SK-N-SH treated with all-trans-retinoic acid at 6 μM for 48 hours (cell line): ENCODE measurements around the gene GAS2L3.
A peak's percentile ranks its signal among the peaks of the same experiment; 100 is the strongest.

ENCODE experiments used
- ATAC-seq: fragments of 200-7000 bp; cut with Tn5 transposase; 3 replicates; pipeline ENCODE4 v1.9.1; 2020; ENCODE audit warnings: mild to moderate bottlenecking, moderate library complexity
- ARNTL ChIP-seq: fragments of 450-650 bp; formaldehyde crosslinking; IDR thresholded peaks from 2 replicates; pipeline ENCODE4 v1.5.0; 2020; ENCODE audit warnings: low read depth, mild to moderate bottlenecking, moderate library complexity, borderline replicate concordance
- BACH2 ChIP-seq: fragments of 250-450 bp; sonication (Bioruptor Pico); IDR thresholded peaks from 2 replicates; pipeline ENCODE4 v1.9.0; 2021; ENCODE audit warnings: mild to moderate bottlenecking, borderline replicate concordance
- CSDC2 ChIP-seq: fragments of 250-450 bp; sonication (Bioruptor Pico); IDR thresholded peaks from 2 replicates; pipeline ENCODE4 v1.5.0; 2020; ENCODE audit warnings: mild to moderate bottlenecking, moderate library complexity
- ESRRG ChIP-seq: fragments of 250-450 bp; sonication (Bioruptor Pico); IDR thresholded peaks from 2 replicates; pipeline ENCODE4 v1.6.1; 2021; ENCODE audit warnings: mild to moderate bottlenecking
- ISL1 ChIP-seq: fragments of 250-450 bp; sonication (Bioruptor Pico); IDR thresholded peaks from 2 replicates; pipeline ENCODE4 v2.1.2; 2022; ENCODE audit warnings: mild to moderate bottlenecking, moderate library complexity
- OSR1 ChIP-seq: fragments of 250-450 bp; sonication (Bioruptor Pico); IDR thresholded peaks from 2 replicates; pipeline ENCODE4 v1.8.0; 2022; ENCODE audit warnings: moderate library complexity, mild to moderate bottlenecking, inconsistent platforms
- PPARA ChIP-seq: fragments of 250-450 bp; sonication (Bioruptor Pico); IDR thresholded peaks from 2 replicates; pipeline ENCODE4 v1.5.0; 2020; ENCODE audit warnings: mild to moderate bottlenecking, borderline replicate concordance
- RARB ChIP-seq: fragments of 250-450 bp; sonication (Bioruptor Pico); IDR thresholded peaks from 2 replicates; pipeline ENCODE4 v1.8.0; 2021; ENCODE audit warnings: mild to moderate bottlenecking, moderate library complexity
- SNAI2 ChIP-seq: fragments of 250-450 bp; sonication (Bioruptor Pico); IDR thresholded peaks from 2 replicates; pipeline ENCODE4 v1.5.0; 2020; ENCODE audit warnings: mild to moderate bottlenecking, moderate library complexity
- TCF4 ChIP-seq: fragments of 250-450 bp; sonication (Bioruptor Pico); IDR thresholded peaks from 2 replicates; pipeline ENCODE4 v1.8.0; 2021; ENCODE audit warnings: mild to moderate bottlenecking, moderate library complexity, borderline replicate concordance
- TOX ChIP-seq: fragments of 250-450 bp; sonication (Bioruptor Pico); IDR thresholded peaks from 2 replicates; pipeline ENCODE4 v1.8.0; 2021; ENCODE audit warnings: mild to moderate bottlenecking, moderate library complexity, borderline replicate concordance
- ZC3H10 ChIP-seq: fragments of 250-450 bp; sonication (Bioruptor Pico); IDR thresholded peaks from 2 replicates; pipeline ENCODE4 v1.5.1; 2021; ENCODE audit warnings: mild to moderate bottlenecking, moderate library complexity
- ZFP3 ChIP-seq: fragments of 250-450 bp; sonication (Bioruptor Pico); IDR thresholded peaks from 2 replicates; pipeline ENCODE4 v1.5.0; 2020; ENCODE audit warnings: mild to moderate bottlenecking, moderate library complexity
- ZFP30 ChIP-seq: fragments of 450-650 bp; formaldehyde crosslinking; IDR thresholded peaks from 2 replicates; pipeline ENCODE4 v1.5.0; 2022; ENCODE audit warnings: mild to moderate bottlenecking, moderate library complexity
- ZNF565 ChIP-seq: fragments of 450-650 bp; formaldehyde crosslinking; conservative IDR thresholded peaks from 2 replicates; pipeline ENCODE4 v1.5.0; 2020; ENCODE audit warnings: low read depth, mild to moderate bottlenecking, moderate library complexity
- ZNF70 ChIP-seq: fragments of 450-650 bp; formaldehyde crosslinking; IDR thresholded peaks from 2 replicates; pipeline ENCODE4 v1.5.0; 2020; ENCODE audit warnings: mild to moderate bottlenecking, moderate library complexity
- ZNF8 ChIP-seq: fragments of 450-650 bp; formaldehyde crosslinking; IDR thresholded peaks from 2 replicates; pipeline ENCODE4 v1.5.0; 2020; ENCODE audit warnings: mild to moderate bottlenecking, moderate library complexity
- TF ChIP-seq, protein P1 (sequence below): fragments of 250-450 bp; sonication (Bioruptor Pico); IDR thresholded peaks from 2 replicates; pipeline ENCODE4 v1.8.0; 2021; ENCODE audit warnings: low read depth, mild to moderate bottlenecking, moderate library complexity, borderline replicate concordance
- TF ChIP-seq, protein P2 (sequence below): fragments of 250-450 bp; sonication (Bioruptor Pico); IDR thresholded peaks from 2 replicates; pipeline ENCODE4 v1.8.0; 2020; ENCODE audit warnings: mild to moderate bottlenecking, moderate library complexity, borderline replicate concordance
- TF ChIP-seq, protein P3 (sequence below): fragments of 250-450 bp; sonication (Bioruptor Pico); IDR thresholded peaks from 2 replicates; pipeline ENCODE4 v1.5.1; 2020; ENCODE audit warnings: low read depth, mild to moderate bottlenecking, moderate library complexity
- TF ChIP-seq, protein P4 (sequence below): fragments of 250-450 bp; sonication (Bioruptor Pico); IDR thresholded peaks from 2 replicates; pipeline ENCODE4 v1.5.1; 2021; ENCODE audit warnings: mild to moderate bottlenecking, moderate library complexity

GAS2L3 gene

DNA sequence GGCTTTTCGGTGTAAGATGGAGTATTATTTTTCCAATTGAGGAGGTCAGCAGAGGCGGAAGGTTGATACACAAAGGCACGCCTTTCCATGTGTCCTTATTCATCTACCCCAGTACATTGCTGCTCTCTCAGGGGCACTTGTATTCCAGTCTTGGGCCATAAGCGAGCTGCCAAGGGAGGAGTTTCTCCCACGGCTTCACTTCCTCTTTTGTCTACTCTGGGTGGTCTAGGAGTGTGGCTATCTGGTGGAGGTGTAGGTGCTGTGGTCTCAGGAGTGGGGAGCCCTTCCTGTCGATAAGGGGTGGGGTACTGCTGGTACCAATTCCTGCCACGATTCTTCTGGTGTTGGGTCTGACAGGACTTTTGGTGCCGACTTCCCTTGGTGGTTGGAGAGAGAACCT lies 73.4 kb downstream of the GAS2L3 start:
- TF ChIP-seq ZFP30 (CRISPR knock-in tag), result no peak
- no peak for TF ChIP-seq ZNF565 (CRISPR knock-in tag)
- no peak for TF ChIP-seq TCF4 (CRISPR knock-in tag)
- no peak for TF ChIP-seq BACH2 (CRISPR knock-in tag)
- TF ChIP-seq ISL1 (CRISPR knock-in tag), result no peak
- TF ChIP-seq CSDC2 (CRISPR knock-in tag), result no peak
- no peak for TF ChIP-seq TOX
- no peak for TF ChIP-seq ESRRG (CRISPR knock-in tag)
- no peak for TF ChIP-seq RARB (CRISPR knock-in tag)
- TF ChIP-seq ZC3H10 (CRISPR knock-in tag), result no peak
- TF ChIP-seq, all 23 proteins: peak for 0
- ATAC-seq, result no peak

DNA sequence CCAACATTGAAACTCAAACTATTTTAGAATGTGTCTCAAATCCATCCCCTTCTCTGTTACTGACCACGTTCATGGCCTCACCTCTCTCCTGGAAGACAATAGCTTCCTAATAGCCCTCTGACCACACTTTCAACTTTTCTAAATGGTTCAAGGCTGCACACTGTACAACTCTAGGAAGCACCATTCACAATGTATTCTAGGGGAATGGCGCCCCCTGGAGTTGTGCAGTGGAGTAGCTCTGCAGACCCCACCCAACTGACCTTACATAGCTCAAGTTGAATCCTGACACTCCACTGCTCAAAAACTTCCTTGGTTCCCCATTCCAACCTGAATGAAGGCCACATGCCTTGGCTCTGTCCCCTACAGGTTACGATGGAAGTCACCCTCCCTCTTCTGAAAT lies 77.6 kb downstream of the GAS2L3 start:
- TF ChIP-seq ZFP30 (CRISPR knock-in tag) (no peak), PPARA (no peak), ZNF8 (CRISPR knock-in tag) (no peak), ZFP3 (CRISPR knock-in tag) (no peak), TCF4 (CRISPR knock-in tag) (no peak), BACH2 (CRISPR knock-in tag) (no peak), CSDC2 (CRISPR knock-in tag) (no peak), ISL1 (CRISPR knock-in tag) (no peak), RARB (CRISPR knock-in tag) (no peak), ZNF70 (CRISPR knock-in tag) (no peak), ZC3H10 (CRISPR knock-in tag) (no peak), ARNTL (CRISPR knock-in tag) (no peak)
- TF ChIP-seq, protein P1, sequence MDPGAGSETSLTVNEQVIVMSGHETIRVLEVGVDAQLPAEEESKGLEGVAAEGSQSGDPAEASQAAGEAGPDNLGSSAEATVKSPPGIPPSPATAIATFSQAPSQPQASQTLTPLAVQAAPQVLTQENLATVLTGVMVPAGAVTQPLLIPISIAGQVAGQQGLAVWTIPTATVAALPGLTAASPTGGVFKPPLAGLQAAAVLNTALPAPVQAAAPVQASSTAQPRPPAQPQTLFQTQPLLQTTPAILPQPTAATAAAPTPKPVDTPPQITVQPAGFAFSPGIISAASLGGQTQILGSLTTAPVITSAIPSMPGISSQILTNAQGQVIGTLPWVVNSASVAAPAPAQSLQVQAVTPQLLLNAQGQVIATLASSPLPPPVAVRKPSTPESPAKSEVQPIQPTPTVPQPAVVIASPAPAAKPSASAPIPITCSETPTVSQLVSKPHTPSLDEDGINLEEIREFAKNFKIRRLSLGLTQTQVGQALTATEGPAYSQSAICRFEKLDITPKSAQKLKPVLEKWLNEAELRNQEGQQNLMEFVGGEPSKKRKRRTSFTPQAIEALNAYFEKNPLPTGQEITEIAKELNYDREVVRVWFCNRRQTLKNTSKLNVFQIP (CRISPR knock-in tag), result no peak
- TF ChIP-seq, protein P2, sequence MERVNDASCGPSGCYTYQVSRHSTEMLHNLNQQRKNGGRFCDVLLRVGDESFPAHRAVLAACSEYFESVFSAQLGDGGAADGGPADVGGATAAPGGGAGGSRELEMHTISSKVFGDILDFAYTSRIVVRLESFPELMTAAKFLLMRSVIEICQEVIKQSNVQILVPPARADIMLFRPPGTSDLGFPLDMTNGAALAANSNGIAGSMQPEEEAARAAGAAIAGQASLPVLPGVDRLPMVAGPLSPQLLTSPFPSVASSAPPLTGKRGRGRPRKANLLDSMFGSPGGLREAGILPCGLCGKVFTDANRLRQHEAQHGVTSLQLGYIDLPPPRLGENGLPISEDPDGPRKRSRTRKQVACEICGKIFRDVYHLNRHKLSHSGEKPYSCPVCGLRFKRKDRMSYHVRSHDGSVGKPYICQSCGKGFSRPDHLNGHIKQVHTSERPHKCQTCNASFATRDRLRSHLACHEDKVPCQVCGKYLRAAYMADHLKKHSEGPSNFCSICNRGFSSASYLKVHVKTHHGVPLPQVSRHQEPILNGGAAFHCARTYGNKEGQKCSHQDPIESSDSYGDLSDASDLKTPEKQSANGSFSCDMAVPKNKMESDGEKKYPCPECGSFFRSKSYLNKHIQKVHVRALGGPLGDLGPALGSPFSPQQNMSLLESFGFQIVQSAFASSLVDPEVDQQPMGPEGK (CRISPR knock-in tag), result no peak
- ATAC-seq, result no peak

DNA sequence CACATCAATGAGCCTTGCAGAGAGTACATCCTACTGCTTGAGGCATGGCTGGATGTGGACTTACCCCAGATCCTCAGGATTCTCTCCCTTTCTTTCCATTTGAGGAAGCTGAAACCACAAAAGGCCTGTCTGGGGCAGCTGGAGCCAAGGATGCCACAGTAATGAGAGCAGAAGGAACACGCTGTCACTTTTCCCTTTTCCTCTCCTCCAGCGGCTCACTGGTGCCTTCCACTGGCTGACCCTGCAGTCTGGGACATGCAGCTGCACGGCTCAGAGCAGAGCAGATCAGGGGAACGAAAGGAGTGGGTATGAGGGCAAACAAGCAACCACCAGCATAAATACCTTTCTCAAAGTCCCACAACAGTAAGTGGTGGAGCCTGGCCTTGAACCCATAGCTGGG lies 78.2 kb downstream of the GAS2L3 start:
- peak; percentile 39; the same call in 2 of the 3 replicates for ATAC-seq

DNA sequence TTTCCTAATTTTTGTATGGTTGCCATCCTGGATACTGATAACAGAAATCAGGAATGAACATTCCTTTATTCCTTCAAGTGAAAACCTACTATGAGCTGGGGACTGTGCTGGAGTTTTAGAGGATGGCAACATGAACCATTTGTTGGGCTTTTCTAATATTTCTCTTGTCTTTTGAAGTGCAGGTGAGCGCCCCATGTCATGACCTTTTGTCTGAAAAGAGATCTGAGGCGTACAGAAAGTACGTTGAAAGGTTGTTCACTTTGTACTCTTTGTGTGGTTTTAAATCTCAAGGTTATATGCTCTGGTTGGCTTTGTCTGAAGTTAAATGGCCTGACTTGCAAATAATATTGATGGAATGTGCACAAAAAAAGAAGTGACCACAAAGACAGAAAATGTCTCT lies 79.0 kb downstream of the GAS2L3 start:
- ATAC-seq, result no peak
- no peak for TF ChIP-seq ZFP30 (CRISPR knock-in tag)
- no peak for TF ChIP-seq TCF4 (CRISPR knock-in tag)
- TF ChIP-seq, protein P1 (CRISPR knock-in tag), result no peak
- TF ChIP-seq, protein P3, sequence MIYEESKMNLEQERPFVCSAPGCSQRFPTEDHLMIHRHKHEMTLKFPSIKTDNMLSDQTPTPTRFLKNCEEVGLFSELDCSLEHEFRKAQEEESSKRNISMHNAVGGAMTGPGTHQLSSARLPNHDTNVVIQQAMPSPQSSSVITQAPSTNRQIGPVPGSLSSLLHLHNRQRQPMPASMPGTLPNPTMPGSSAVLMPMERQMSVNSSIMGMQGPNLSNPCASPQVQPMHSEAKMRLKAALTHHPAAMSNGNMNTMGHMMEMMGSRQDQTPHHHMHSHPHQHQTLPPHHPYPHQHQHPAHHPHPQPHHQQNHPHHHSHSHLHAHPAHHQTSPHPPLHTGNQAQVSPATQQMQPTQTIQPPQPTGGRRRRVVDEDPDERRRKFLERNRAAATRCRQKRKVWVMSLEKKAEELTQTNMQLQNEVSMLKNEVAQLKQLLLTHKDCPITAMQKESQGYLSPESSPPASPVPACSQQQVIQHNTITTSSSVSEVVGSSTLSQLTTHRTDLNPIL (CRISPR knock-in tag), result no peak
- no peak for TF ChIP-seq ESRRG (CRISPR knock-in tag)
- no peak for TF ChIP-seq ZFP3 (CRISPR knock-in tag)
- TF ChIP-seq OSR1 (CRISPR knock-in tag), result no peak
- no peak for TF ChIP-seq ZC3H10 (CRISPR knock-in tag)
- TF ChIP-seq, protein P4, sequence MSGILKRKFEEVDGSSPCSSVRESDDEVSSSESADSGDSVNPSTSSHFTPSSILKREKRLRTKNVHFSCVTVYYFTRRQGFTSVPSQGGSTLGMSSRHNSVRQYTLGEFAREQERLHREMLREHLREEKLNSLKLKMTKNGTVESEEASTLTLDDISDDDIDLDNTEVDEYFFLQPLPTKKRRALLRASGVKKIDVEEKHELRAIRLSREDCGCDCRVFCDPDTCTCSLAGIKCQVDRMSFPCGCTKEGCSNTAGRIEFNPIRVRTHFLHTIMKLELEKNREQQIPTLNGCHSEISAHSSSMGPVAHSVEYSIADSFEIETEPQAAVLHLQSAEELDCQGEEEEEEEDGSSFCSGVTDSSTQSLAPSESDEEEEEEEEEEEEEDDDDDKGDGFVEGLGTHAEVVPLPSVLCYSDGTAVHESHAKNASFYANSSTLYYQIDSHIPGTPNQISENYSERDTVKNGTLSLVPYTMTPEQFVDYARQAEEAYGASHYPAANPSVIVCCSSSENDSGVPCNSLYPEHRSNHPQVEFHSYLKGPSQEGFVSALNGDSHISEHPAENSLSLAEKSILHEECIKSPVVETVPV (CRISPR knock-in tag), result no peak
- no peak for TF ChIP-seq TOX
- TF ChIP-seq ZNF565 (CRISPR knock-in tag), result no peak
- no peak for TF ChIP-seq ZNF70 (CRISPR knock-in tag)

More for the DNA sequence above, 78.2 kb downstream of the GAS2L3 start:
- TF ChIP-seq ESRRG (CRISPR knock-in tag) (no peak), TCF4 (CRISPR knock-in tag) (no peak), RARB (CRISPR knock-in tag) (no peak), SNAI2 (no peak)
- TF ChIP-seq, protein P3 (CRISPR knock-in tag), result no peak
